NCI-H1436 (cell line): ENCODE measurements around the gene IRX2.

Source experiments
- DNase-seq: peaks from one replicate; lab custom pipeline; 2025; lab: John Stamatoyannopoulos, UW

The IRX2 gene

DNA sequence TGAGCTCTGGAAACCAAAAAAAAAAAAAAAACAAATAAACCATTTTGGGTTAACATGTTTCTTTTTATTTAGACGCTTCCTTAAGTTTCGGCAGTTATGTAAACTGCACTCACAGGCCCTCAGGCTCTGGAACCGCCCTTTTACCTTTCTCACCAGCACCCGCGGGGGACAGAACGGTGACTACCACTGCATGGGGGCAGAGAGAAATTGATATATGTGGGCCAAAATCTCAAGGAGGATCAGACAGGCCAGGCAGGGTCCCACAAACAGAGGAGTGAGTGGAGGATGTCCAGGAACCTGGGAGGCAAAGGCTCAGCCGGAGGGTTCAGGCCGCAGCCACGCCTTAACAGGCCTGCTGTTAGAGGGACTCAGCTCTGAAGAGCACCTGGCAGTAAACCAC, 54.4 kb downstream of the IRX2 start:
- no peak for DNase-seq
